Fibroblast of skin of left biceps (primary cell): ENCODE results near the gene TSSK3.
A peak's percentile ranks its signal among the peaks of the same experiment; 100 is the strongest.
"Not testable (repeated sequence)": the region's sequence is repeated elsewhere in the genome, so short reads cannot be mapped to it uniquely, and the experiment has no call there.

Experiments
- DNase-seq, 2 experiments: peaks; one replicate each; pipeline ENCODE4 v3.0.0-alpha.2; 2013; ENCODE audit warnings: low read depth in 2 of 2

The TSSK3 gene

GRCh38 chr1:32338637-32339145 lies 23.6 kb upstream of the TSSK3 start:
- no peak for DNase-seq

- no peak for DNase-seq
Observed at GRCh38 chr1:32339363-32339978, 22.9 kb upstream of the TSSK3 start.

GRCh38 chr1:32341186-32341757 lies 21.1 kb upstream of the TSSK3 start:
- no peak for DNase-seq

GRCh38 chr1:32341971-32342370 lies 20.4 kb upstream of the TSSK3 start:
- DNase-seq: no peak

GRCh38 chr1:32342704-32343103 lies 19.6 kb upstream of the TSSK3 start:
- no peak for DNase-seq

GRCh38 chr1:32345289-32345827 lies 17.0 kb upstream of the TSSK3 start:
- no peak for DNase-seq

- no peak for DNase-seq
Observed at GRCh38 chr1:32346532-32347157, 15.7 kb upstream of the TSSK3 start.

- no peak for DNase-seq
Observed at GRCh38 chr1:32349211-32349708, 13.1 kb upstream of the TSSK3 start.

- peak; percentile 24 to 26 for DNase-seq
Observed at GRCh38 chr1:32350785-32351398, 11.4 kb upstream of the TSSK3 start.

GRCh38 chr1:32351399-32352238 lies 10.7 kb upstream of the TSSK3 start:
- peak; percentile 82 to 87 for DNase-seq

- no peak for DNase-seq
Observed at GRCh38 chr1:32352239-32352745, 10.0 kb upstream of the TSSK3 start.

GRCh38 chr1:32352831-32353383 lies 9.4 kb upstream of the TSSK3 start:
- no peak for DNase-seq

GRCh38 chr1:32353431-32353830 lies 8.9 kb upstream of the TSSK3 start:
- no peak for DNase-seq

GRCh38 chr1:32353886-32354570 lies 8.3 kb upstream of the TSSK3 start:
- DNase-seq: no peak

GRCh38 chr1:32355778-32356177 lies 6.6 kb upstream of the TSSK3 start:
- DNase-seq: not testable (repeated sequence)

- no peak for DNase-seq
Observed at GRCh38 chr1:32356478-32356877, 5.9 kb upstream of the TSSK3 start.

- DNase-seq: no peak
Observed at GRCh38 chr1:32357614-32358013, 4.7 kb upstream of the TSSK3 start.

GRCh38 chr1:32358435-32358834 lies 3.9 kb upstream of the TSSK3 start:
- DNase-seq: no peak

- no peak for DNase-seq
Observed at GRCh38 chr1:32361308-32361673, 1.0 kb upstream of the TSSK3 start.
